NCI-H128 (cell line): Measurements from ENCODE around the gene PSAT1.
A peak's percentile ranks its signal among the peaks of the same experiment; 100 is the strongest.

Experiments used
- DNase-seq: peaks from one replicate; lab custom pipeline; 2025; ENCODE audit not compliant: unreplicated experiment; lab: John Stamatoyannopoulos, UW

Gene PSAT1

GRCh38 chr9:78292026-78292425 lies 4.9 kb upstream of the PSAT1 start:
- no peak for DNase-seq

DNA sequence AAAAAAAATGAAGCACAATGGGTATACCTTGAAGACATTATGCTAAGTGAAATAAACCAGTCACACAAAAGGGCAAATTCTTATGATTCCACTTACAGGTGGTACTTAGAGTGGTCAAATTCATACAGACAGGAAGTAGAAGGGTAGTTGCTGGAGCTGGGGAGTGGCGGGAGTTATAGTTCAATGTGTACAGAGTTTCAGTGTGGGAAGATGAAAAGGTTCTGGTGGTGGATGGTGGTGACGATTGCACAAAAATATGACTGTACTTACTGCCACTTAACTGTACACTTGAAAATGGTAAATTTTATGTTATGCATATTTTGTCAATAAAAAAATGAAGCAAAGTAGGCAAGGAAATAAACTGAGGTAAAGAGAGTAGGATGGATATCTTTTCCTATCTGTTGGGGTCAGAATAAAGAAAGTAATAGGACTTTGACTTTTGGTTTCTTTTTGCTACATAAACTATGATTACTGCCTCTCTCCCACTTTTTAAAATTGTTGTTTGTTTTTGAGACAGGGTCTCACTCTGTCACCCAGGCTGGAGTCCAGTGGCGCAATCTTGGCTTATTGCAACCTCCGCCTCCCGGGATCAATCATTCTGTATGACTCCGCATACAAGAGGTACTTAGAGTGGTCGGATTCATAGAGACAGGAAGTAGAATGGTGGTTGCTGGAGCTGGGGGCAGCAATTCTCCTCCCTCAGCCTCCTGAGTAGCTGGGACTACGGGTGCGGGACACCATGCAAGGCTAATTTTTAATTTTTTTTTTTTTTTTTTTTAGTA lies 4.0 kb upstream of the PSAT1 start:
- DNase-seq: no peak

GRCh38 chr9:78294290-78295176 lies 2.4 kb upstream of the PSAT1 start:
- no peak for DNase-seq

- no peak for DNase-seq
Measured at GRCh38 chr9:78295177-78295575, 1.7 kb upstream of the PSAT1 start.

GRCh38 chr9:78295731-78296130 lies 1.2 kb upstream of the PSAT1 start:
- DNase-seq: no peak

GRCh38 chr9:78296201-78296892 lies 578 bp upstream of the PSAT1 start:
- DNase-seq: peak; percentile 46

DNA sequence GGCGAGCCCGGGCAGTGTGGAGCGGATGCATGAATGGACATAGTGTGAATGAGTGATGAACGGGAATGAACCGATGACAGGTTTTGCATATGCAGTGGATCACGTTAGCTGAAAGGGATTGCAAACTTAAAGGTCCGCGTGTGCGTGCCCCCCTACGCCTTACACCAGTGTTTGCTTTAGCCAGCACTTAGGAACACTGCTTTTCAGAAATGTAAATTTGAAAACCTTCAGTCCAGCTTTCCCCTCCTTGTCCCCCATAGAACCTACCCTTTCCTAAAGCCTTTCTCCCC lies 692 bp downstream of the PSAT1 start:
- no peak for DNase-seq

GRCh38 chr9:78298046-78298765 lies 1.3 kb downstream of the PSAT1 start:
- no peak for DNase-seq

DNA sequence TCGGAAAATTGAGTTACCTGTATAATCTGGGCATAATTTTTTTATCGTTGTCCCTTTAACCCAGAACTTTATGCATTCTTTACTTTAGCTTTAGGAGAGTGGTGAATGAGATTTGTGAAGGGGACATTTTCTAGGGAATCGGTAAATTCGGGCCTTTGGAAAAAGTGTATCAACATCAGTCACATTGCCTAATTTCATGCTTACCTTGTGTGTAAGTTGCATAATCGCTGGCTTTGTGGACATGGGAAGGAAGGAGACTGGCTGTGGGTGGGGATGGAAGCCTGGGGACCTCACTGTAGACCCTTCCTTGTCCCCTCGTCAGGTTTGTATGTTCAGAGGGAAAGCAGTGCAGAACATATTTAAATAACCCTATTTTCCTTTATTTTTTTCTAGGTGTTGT lies 3.3 kb downstream of the PSAT1 start:
- DNase-seq: no peak

DNA sequence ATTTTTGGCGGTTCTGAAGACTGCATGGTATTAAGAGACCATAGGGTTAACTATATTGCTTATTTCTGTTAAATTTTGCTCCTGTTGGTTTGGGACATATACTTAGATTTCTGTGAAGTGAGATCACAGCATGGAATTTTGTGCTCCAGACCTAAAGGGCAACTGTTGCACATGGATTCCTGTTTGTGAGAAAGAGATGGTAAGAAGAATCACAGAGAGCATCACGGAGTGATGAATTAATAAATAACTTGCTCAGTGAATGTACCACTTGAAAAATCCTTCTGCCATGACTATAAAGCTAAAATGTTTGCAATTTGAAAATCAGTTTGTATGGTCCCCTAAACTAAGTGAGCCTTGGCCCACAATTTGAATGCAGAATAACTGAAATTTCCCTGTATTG lies 4.5 kb downstream of the PSAT1 start:
- no peak for DNase-seq

DNA sequence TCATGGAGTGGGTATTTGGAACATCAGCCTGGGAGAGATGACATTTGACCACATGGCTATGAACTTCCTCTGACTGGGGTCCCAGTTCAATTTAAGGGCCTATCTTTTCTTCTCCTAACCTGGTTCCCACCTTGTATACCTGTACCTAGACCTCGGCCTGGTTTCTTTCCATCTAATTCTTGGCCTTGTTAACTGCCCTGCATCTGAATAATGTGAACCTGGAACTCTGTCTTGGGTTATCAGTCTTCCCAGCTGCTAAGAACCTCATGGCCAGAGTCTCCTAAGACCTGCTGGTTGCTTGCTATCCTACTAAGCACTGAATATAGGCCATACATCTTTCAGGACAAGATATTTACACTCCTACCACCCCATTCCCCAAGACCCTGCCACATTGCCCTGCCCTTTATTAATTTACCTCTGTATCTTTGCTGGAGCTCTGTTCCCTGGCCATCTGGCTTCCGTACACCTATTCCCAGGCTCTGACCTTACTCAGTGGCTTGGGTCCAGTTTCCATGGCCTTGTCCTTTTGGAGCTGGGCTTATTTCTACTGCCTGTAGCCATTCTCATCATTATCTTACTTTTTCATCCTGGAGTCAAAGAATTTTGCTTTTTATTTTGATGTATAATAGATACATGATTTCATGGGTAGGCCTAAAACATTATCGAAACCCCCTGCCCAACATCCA lies 6.6 kb downstream of the PSAT1 start:
- no peak for DNase-seq

- DNase-seq: no peak
Measured at GRCh38 chr9:78304357-78304756, 7.4 kb downstream of the PSAT1 start.

- DNase-seq: no peak
Measured at GRCh38 chr9:78306222-78307076, 9.5 kb downstream of the PSAT1 start.

GRCh38 chr9:78307360-78307759 lies 10.4 kb downstream of the PSAT1 start:
- no peak for DNase-seq

- no peak for DNase-seq
Measured at GRCh38 chr9:78309066-78309465, 12.1 kb downstream of the PSAT1 start.

DNA sequence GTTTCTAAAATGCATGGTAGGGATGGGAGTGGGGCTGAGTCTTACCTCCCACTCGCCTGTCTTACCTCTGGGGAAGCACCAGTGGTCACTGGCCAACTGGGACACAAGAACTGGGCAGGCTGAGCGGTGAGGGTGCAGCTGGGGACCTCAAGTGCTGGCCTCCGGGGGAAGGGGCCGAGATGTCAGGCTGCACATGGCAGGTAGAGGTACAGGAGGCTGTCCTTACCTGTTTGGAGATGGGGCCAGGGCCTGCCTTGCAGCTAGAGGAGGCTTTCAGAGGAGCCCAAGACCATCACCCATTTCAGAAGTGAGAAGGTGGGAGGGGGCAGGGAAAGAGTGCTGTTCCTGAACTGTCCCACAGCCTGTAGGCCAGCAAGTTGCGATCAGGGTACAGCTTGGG lies 14.2 kb downstream of the PSAT1 start:
- no peak for DNase-seq

GRCh38 chr9:78311886-78312524 lies 15.1 kb downstream of the PSAT1 start:
- no peak for DNase-seq

GRCh38 chr9:78314550-78314949 lies 17.6 kb downstream of the PSAT1 start:
- no peak for DNase-seq
